Measurements from ENCODE around the gene JMY. TPM values are rescaled to one million over a fixed set of nuclear protein-coding genes. Genes with fewer than 3 reads are reported as not detected.

Gene JMY
- total RNA-seq, 1 experiment from 2014 or later, result 3.5 TPM

DNA sequence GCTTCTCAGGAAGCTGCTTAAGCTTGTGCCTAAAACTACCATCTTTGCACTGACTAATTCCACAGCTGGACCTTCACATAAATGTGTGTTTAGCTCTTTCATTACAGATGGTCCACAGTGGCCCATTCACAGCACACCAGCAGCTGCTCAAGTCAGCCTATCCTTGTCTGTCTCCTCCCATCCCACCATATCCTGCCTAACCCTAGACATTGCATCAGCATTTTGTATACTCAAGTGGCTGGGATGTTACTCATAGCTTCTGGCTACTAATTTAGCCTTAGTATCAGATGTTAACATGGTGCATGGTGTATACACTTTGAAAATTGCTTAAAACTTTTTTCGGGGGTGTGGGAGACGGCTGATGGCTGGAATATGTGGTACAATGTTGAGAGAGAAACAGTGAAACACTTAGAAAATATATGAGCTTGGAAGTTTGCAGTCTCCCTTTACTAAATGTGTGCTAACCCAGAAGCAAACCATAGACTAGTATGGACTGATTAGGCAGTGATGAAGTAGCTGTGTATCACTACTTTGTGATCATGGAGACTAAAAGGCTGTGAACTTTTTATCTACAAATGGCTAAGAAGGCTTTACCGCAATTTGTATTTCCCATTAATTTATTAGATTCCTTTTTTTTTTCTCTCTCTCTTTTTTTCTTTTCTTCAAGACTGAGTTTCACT lies 83.1 kb downstream of the JMY start:
- CTCF ChIA-PET, result no interaction called here
- DNase-seq (ENCODE audit: low spot score), result peak; percentile 25
- POLR2A ChIA-PET (ENCODE audit: low non-redundant PET), result no interaction called here
- Histone ChIP-seq H3K27me3 (replicated peaks; ENCODE audit: insufficient read depth, low read depth, low read length, poor library complexity) (no peaks in the 10 kb centered on the region), H3K9me3 (ENCODE audit: low read depth, low read length, poor library complexity, severe bottlenecking) (no peaks in the 10 kb centered on the region), H3K36me3 (ENCODE audit: insufficient read depth, low read length, poor library complexity, severe bottlenecking) (no peaks in the 10 kb centered on the region), H3K4me1 (ENCODE audit: insufficient read depth, low read length, poor library complexity, severe bottlenecking) (no peaks in the 10 kb centered on the region), H3K27ac (ENCODE audit: low read depth, low read length, poor library complexity, severe bottlenecking) (no peak overlapping the region), H3K4me3 (ENCODE audit: low read depth, low read length, poor library complexity, severe bottlenecking) (no peak overlapping the region)
- BruUV-seq (replicated peaks), result no TSS peak
- intact Hi-C loops (cut with micrococcal nuclease; ENCODE audit: unreplicated experiment), result no loop called here
- no peak for TF ChIP-seq EZH2 (IDR thresholded peaks at IDR 0.05; ENCODE audit: borderline replicate concordance, low read depth, low read length, poor library complexity, severe bottlenecking)
- no peak for TF ChIP-seq CTCF (conservative IDR thresholded peaks at IDR 0.05; ENCODE audit: low read depth, low read length)

GRCh38 chr5:79329453-79329852 lies 93.5 kb downstream of the JMY start:
- ChIA-PET CTCF (no interaction called here), POLR2A (ENCODE audit: low non-redundant PET) (no interaction called here)
- intact Hi-C loops (cut with micrococcal nuclease; ENCODE audit: unreplicated experiment), result no loop called here
- no peaks in the 10 kb centered on the region for H3K36me3 ChIP-seq (ENCODE audit: insufficient read depth, low read length, poor library complexity, severe bottlenecking)
- H3K27me3 ChIP-seq (replicated peaks; ENCODE audit: insufficient read depth, low read depth, low read length, poor library complexity), result no peaks in the 10 kb centered on the region
- TF ChIP-seq CTCF (conservative IDR thresholded peaks at IDR 0.05; ENCODE audit: low read depth, low read length), result no peak
- TF ChIP-seq EZH2 (IDR thresholded peaks at IDR 0.05; ENCODE audit: borderline replicate concordance, low read depth, low read length, poor library complexity, severe bottlenecking), result no peak
- no peak overlapping the region for H3K4me3 ChIP-seq (ENCODE audit: low read depth, low read length, poor library complexity, severe bottlenecking)
- no TSS peak for BruUV-seq (replicated peaks)
- H3K27ac ChIP-seq (ENCODE audit: low read depth, low read length, poor library complexity, severe bottlenecking), result no peak overlapping the region
- no peaks in the 10 kb centered on the region for H3K4me1 ChIP-seq (ENCODE audit: insufficient read depth, low read length, poor library complexity, severe bottlenecking)
- H3K9me3 ChIP-seq (ENCODE audit: low read depth, low read length, poor library complexity, severe bottlenecking), result no peaks in the 10 kb centered on the region
- DNase-seq (ENCODE audit: low spot score), result no peak

- Histone ChIP-seq H3K9me3 (ENCODE audit: low read depth, low read length, poor library complexity, severe bottlenecking) (no peaks in the 10 kb centered on the region), H3K36me3 (ENCODE audit: insufficient read depth, low read length, poor library complexity, severe bottlenecking) (no peaks in the 10 kb centered on the region), H3K4me1 (ENCODE audit: insufficient read depth, low read length, poor library complexity, severe bottlenecking) (no peaks in the 10 kb centered on the region), H3K27ac (ENCODE audit: low read depth, low read length, poor library complexity, severe bottlenecking) (no peak overlapping the region), H3K27me3 (replicated peaks; ENCODE audit: insufficient read depth, low read depth, low read length, poor library complexity) (no peaks in the 10 kb centered on the region), H3K4me3 (ENCODE audit: low read depth, low read length, poor library complexity, severe bottlenecking) (no peak overlapping the region)
- POLR2A ChIA-PET (ENCODE audit: low non-redundant PET), result no interaction called here
- no peak for TF ChIP-seq CTCF (conservative IDR thresholded peaks at IDR 0.05; ENCODE audit: low read depth, low read length)
- TF ChIP-seq EZH2 (IDR thresholded peaks at IDR 0.05; ENCODE audit: borderline replicate concordance, low read depth, low read length, poor library complexity, severe bottlenecking), result no peak
- intact Hi-C loops (cut with micrococcal nuclease; ENCODE audit: unreplicated experiment), result no loop called here
- no peak for DNase-seq (ENCODE audit: low spot score)
- no TSS peak for BruUV-seq (replicated peaks)
- CTCF ChIA-PET, result no interaction called here
Measured at GRCh38 chr5:79330071-79330470, 94.1 kb downstream of the JMY start.

All from A673 (cell line).